Upper lobe of left lung (tissue), 6 donors: ENCODE results near the gene PLXNA2. TPM values are rescaled to one million over a fixed set of nuclear protein-coding genes. Genes with fewer than 3 reads are reported as not detected.

Experiments
- ATAC-seq, 2 donors: fragments of 200-7000 bp; cut with Tn5 transposase; one replicate each; pipeline ENCODE4 v1.9.1; 2022; ENCODE audit warnings: mild to moderate bottlenecking in 2 of 2, moderate library complexity in 2 of 2; ENCODE audit not compliant: low FRiP score in 2 of 2
- DNase-seq, 2 donors: peaks; one replicate each; pipeline ENCODE4 v3.0.0-alpha.2; 2019 to 2020
- H3K27ac ChIP-seq, 4 donors: fragments of 200-600 bp; sonication (generic); one replicate each; pipeline ENCODE4 v1.5.1; 2016 to 2019
- H3K27me3 ChIP-seq, 4 donors: fragments of 200-600 bp; sonication (generic); one replicate each; pipeline ENCODE4 v1.5.1; 2017 to 2019
- H3K36me3 ChIP-seq, 4 donors: fragments of 200-600 bp; sonication (generic); one replicate each; pipeline ENCODE4 v1.5.1; 2016 to 2019
- H3K4me1 ChIP-seq, 4 donors: fragments of 200-600 bp; sonication (generic); one replicate each; pipeline ENCODE4 v1.5.1; 2018 to 2019
- H3K4me3 ChIP-seq, 4 donors: fragments of 200-600 bp; sonication (generic); one replicate each; pipeline ENCODE4 v1.5.1; 2017 to 2019; ENCODE audit warnings: mild to moderate bottlenecking in 2 of 4, moderate library complexity in 1 of 4
- H3K9me3 ChIP-seq, 4 donors: fragments of 200-600 bp; sonication (generic); one replicate each; pipeline ENCODE4 v1.5.1; 2018 to 2019
- EP300 ChIP-seq, 4 donors: sonication (generic); formaldehyde crosslinking; IDR thresholded peaks; one replicate each; pipeline ENCODE4 v1.5.1; 2017; ENCODE audit warnings: antibody characterized with exemption in 4 of 4, control low read depth in 2 of 4
- POLR2A ChIP-seq, 4 donors: fragments of 450-650 bp; IDR thresholded peaks; one replicate each; pipeline ENCODE4 v1.5.1; 2016 to 2017; ENCODE audit warnings: antibody characterized with exemption in 4 of 4, mild to moderate bottlenecking in 2 of 4
- POLR2AphosphoS5 ChIP-seq, 2 donors: sonication (generic); formaldehyde crosslinking; IDR thresholded peaks; one replicate each; pipeline ENCODE4 v1.5.1; 2017; ENCODE audit warnings: antibody characterized with exemption in 2 of 2
- WGBS, 2 donors: methylation state at CpG; one replicate each; pipeline ENCODE4 v1.1.5; 2017 to 2018; 5-methylcytosine and 5-hydroxymethylcytosine counted together
- total RNA-seq, 6 donors: library from RNA; depleted of rRNA in 4 of 6; stranded (reverse); fragments of >200 nt in 4 of 6; gene quantifications; one replicate each; pipeline versions ENCODE4 v1.1.0 to v1.2.1, GENCODE V29; 2016 to 2021
- TF ChIP-seq, protein P1 (sequence below), 6 experiments: fragments of 450-650 bp in 4 of 6; fragments of 200-600 bp in 2 of 6; sonication (generic) in 2 of 6; IDR thresholded peaks; one replicate each; pipeline ENCODE4 v1.5.1; 2016 to 2019; ENCODE audit warnings: antibody characterized with exemption in 6 of 6
- donor health status: DM: no; HTN: no; CAD: no; lungs with moderate emphysema.
- donor health status: DM: no; HTN: yes; CAD: no; lungs with severe emphysema.

Gene PLXNA2
- total RNA-seq, 6 donors from 2014 or later = 77.5 to 150 (median 101) TPM

DNA sequence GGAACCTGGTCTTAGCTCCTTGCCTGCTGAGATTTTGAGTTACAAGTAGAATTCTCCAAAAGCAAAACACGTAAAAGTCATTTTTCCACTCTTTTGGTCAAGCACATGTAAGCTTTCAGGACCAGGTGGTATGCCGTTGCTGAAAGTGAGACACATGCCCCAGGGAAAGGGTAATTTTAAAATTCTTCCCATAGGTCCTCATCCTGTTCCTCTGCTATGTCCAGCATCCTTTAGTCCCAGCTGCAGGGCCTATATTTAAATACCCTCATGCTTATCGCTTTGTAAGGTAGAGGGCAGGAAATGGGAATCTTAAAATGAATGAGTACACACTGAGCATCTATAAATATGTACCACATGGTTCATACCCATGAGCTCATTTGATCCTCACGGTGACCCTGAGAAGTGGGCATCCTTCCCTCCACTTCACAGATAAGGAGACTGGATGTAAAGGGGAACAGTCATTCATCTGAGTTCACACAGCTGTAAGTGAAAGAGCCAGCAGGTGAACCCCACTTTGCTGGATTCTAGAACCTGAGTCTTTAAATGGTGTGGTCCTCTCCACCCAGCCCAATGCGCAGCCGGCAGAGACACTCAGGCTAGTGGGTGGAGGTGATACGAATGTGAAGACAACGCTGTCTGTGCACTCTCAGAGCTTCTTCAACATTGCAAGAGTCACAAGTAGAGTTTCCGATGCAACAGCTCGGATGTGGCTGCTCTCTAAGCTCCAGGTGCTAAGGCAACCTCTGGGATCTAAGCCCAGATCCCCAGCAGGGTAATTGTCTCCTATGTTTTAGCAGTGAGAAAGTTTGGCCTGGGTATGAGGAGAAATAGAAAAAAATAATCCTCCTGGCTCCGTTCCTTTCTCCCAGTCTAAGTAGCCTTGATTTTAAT lies 163.5 kb downstream of the PLXNA2 start:
- ATAC-seq = no peak
- no peaks in the 10 kb centered on the region for H3K9me3 ChIP-seq
- no peak for DNase-seq
- H3K27ac ChIP-seq = no peak overlapping the region
- H3K36me3 ChIP-seq = peaks cover 5 to 97% (median 66%) of the 10 kb centered on the region in 4 donors
- no peak overlapping the region for H3K4me3 ChIP-seq
- H3K27me3 ChIP-seq = no peaks in the 10 kb centered on the region
- 88 to 93% methylated on average over 11 of the region's 11 CpGs for WGBS, 2 donors
- no peak for TF ChIP-seq POLR2AphosphoS5 (IDR thresholded peaks at IDR 0.05)
- TF ChIP-seq EP300 (IDR thresholded peaks at IDR 0.05) = no peak
- TF ChIP-seq, protein P1, sequence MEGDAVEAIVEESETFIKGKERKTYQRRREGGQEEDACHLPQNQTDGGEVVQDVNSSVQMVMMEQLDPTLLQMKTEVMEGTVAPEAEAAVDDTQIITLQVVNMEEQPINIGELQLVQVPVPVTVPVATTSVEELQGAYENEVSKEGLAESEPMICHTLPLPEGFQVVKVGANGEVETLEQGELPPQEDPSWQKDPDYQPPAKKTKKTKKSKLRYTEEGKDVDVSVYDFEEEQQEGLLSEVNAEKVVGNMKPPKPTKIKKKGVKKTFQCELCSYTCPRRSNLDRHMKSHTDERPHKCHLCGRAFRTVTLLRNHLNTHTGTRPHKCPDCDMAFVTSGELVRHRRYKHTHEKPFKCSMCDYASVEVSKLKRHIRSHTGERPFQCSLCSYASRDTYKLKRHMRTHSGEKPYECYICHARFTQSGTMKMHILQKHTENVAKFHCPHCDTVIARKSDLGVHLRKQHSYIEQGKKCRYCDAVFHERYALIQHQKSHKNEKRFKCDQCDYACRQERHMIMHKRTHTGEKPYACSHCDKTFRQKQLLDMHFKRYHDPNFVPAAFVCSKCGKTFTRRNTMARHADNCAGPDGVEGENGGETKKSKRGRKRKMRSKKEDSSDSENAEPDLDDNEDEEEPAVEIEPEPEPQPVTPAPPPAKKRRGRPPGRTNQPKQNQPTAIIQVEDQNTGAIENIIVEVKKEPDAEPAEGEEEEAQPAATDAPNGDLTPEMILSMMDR (IDR thresholded peaks at IDR 0.05) = no peak
- no peak for TF ChIP-seq POLR2A (IDR thresholded peaks at IDR 0.05)
- peaks cover 0 to 8% (median 0%) of the 10 kb centered on the region in 4 donors for H3K4me1 ChIP-seq

DNA sequence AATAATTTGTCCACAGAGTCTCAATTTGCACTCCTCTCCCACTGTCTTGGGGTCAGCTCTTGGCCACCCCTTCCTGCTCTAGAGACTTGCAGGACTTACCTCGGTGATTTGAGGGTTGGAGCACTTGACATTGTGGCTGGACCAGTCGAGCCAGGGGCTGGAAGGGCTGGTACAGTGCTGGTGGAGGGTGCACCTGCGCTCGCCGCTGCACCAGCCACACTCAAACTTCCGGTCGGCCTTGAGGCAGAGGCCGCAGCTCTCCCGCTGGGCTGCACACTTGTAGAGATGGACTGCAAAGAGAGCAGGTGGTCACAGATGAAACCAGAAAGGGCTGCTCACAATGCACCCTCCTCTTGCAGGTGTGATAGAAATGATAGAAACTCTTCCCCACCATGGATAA lies 165.0 kb downstream of the PLXNA2 start:
- peaks cover 0 to 8% (median 0%) of the 10 kb centered on the region in 4 donors for H3K4me1 ChIP-seq
- DNase-seq (peak in 1 of 2 donors; percentile 46), ATAC-seq (no peak)
- H3K27ac ChIP-seq = no peak overlapping the region
- H3K27me3 ChIP-seq = no peaks in the 10 kb centered on the region
- TF ChIP-seq EP300 (IDR thresholded peaks at IDR 0.05) (no peak), POLR2A (IDR thresholded peaks at IDR 0.05) (no peak), POLR2AphosphoS5 (IDR thresholded peaks at IDR 0.05) (no peak)
- TF ChIP-seq, protein P1 (IDR thresholded peaks at IDR 0.05) = no peak
- H3K36me3 ChIP-seq = peaks cover 5 to 97% (median 62%) of the 10 kb centered on the region in 4 donors
- WGBS, 2 donors = 90% methylated on average over 7 to 9 of the region's 9 CpGs
- H3K4me3 ChIP-seq = no peak overlapping the region
- no peaks in the 10 kb centered on the region for H3K9me3 ChIP-seq

DNA sequence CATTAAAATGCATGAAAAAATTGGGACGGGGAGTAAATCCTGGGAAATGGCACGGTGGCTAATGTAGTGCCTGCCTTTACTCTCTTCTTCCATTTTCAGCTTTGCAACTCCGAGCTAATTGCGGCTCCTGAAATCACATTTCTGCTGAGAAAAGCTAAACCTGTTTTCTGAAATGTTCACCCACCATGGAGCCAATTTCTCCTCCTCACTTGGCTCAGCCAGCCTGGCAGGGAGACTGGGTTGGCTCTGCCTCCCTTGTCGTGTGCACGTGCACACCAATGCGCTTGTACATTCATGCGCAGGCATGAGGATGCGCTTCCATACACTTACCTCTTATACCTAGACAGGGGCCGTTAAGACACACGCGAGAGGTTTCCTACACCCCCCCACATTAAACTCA lies 165.4 kb downstream of the PLXNA2 start:
- no peak overlapping the region for H3K4me3 ChIP-seq
- H3K36me3 ChIP-seq = peaks cover 5 to 97% (median 61%) of the 10 kb centered on the region in 4 donors
- no peak for ATAC-seq
- no peak for DNase-seq
- WGBS, 2 donors = 84 to 85% methylated on average over 12 of the region's 12 CpGs
- no peaks in the 10 kb centered on the region for H3K9me3 ChIP-seq
- TF ChIP-seq EP300 (IDR thresholded peaks at IDR 0.05) (no peak), POLR2AphosphoS5 (IDR thresholded peaks at IDR 0.05) (no peak), POLR2A (IDR thresholded peaks at IDR 0.05) (no peak)
- TF ChIP-seq, protein P1 (IDR thresholded peaks at IDR 0.05) = no peak
- H3K27ac ChIP-seq = no peak overlapping the region
- H3K27me3 ChIP-seq = no peaks in the 10 kb centered on the region
- peaks cover 0 to 8% (median 0%) of the 10 kb centered on the region in 4 donors for H3K4me1 ChIP-seq

DNA sequence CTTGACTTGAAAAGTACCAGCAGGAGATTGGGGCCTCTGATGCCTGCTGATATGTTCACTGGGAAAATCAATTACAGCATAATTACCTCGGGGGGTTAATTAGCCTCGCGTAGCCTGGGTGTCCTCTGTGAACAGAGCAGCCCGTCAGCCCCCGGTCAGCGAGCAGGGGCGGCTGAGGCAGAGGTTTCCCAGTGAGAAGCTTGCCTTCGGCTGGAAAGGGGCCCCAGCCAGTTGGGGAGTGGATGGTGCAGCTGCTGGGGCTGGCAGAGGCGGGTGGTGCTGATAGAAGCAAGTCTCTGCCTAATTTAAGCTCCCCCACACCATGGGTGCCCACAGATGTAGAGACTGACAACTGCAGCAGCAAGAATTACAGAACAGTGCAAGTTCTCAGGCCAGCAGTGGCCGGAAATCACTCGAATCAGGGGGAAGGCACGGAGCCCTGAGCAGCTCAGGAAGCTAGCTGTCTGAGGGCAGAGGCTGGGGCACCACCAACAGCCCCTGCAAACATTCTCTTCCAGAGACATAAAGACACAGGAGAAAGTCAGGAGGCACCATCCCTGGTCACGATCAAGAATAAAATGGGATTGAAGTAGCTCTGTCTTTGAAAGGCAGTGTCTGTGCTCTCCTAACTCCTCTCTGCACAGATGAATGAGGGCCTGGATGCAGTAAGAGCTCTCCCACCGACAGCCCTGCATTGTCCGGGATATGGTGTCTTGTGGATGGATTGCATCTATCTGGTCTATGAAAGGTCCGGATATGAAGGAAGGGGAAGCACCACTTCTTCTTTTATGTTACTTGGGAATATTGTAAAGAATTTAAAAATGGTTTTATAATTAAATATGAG lies 166.7 kb downstream of the PLXNA2 start:
- Histone ChIP-seq H3K4me3 (no peak overlapping the region), H3K9me3 (no peaks in the 10 kb centered on the region), H3K4me1 (peaks cover 0 to 8% (median 0%) of the 10 kb centered on the region in 4 donors), H3K27me3 (no peaks in the 10 kb centered on the region), H3K27ac (peak overlapping the region in 1 of 4 donors; percentile 32), H3K36me3 (peaks cover 5 to 97% (median 55%) of the 10 kb centered on the region in 4 donors)
- TF ChIP-seq POLR2AphosphoS5 (IDR thresholded peaks at IDR 0.05) (no peak), EP300 (IDR thresholded peaks at IDR 0.05) (no peak), POLR2A (IDR thresholded peaks at IDR 0.05) (no peak)
- TF ChIP-seq, protein P1 (IDR thresholded peaks at IDR 0.05) = no peak
- DNase-seq (peak in 1 of 2 donors; percentile 48), ATAC-seq (no peak)
- 58 to 73% methylated on average over 10 to 16 of the region's 16 CpGs for WGBS, 2 donors
